ENCODE results near the gene GDF9. TPM values are rescaled to one million over a fixed set of nuclear protein-coding genes. Genes with fewer than 3 reads are reported as not detected.

GDF9 gene
- total RNA-seq, 1 donor from 2014 or later, result 0.24 TPM

- DNase-seq (ENCODE audit: missing footprints), result no peak
- intact Hi-C loops (cut with DNase I), result no loop called here
- no peak for ATAC-seq
These were observed 54.0 kb downstream of the GDF9 start for GRCh38 chr5:132812123-132812765.

Other genes starting within 250 kb of the GDF9 start
- gene IL13, start 208.3 kb downstream of the GDF9 start, total RNA-seq, result not detected
- gene IL4, start 192.5 kb downstream of the GDF9 start, total RNA-seq, result not detected
- gene KIF3A, start 128.9 kb downstream of the GDF9 start, total RNA-seq, result 10.2 TPM
- 0.16 TPM for gene CCNI2, start 119.0 kb downstream of the GDF9 start, total RNA-seq
- 28.5 TPM for gene SEPTIN8, start 89.2 kb downstream of the GDF9 start, total RNA-seq
- gene SOWAHA, start 53.2 kb downstream of the GDF9 start, total RNA-seq, result 0.27 TPM
- gene SHROOM1, start 35.8 kb downstream of the GDF9 start, total RNA-seq, result 5.0 TPM
- 1,774 TPM for gene UQCRQ, start 173 bp upstream of the GDF9 start, total RNA-seq
- 1.1 TPM for gene LEAP2, start 7.2 kb upstream of the GDF9 start, total RNA-seq
- 29.2 TPM for gene AFF4, start 97.2 kb upstream of the GDF9 start, total RNA-seq
- 18.4 TPM for gene ZCCHC10, start 160.1 kb upstream of the GDF9 start, total RNA-seq
- 77.4 TPM for gene HSPA4, start 185.5 kb upstream of the GDF9 start, total RNA-seq

Data from Right ventricle myocardium inferior (tissue), 1 donor.